Activated CD8-positive, alpha-beta memory T cell treated with anti-CD3 and anti-CD28 coated beads, Interleukin-2, amount 50 U/mL, for 48 hours (primary cell): ENCODE measurements around the gene ERAP2.
"Not testable (repeated sequence)": the region's sequence is repeated elsewhere in the genome, so short reads cannot be mapped to it uniquely, and the experiment has no call there.

Source experiments
- DNase-seq: peaks from one replicate; pipeline ENCODE4 v3.0.0-alpha.2; 2020

Gene ERAP2

GRCh38 chr5:96901384-96901783, 25.1 kb downstream of the ERAP2 start:
- no peak for DNase-seq

DNA sequence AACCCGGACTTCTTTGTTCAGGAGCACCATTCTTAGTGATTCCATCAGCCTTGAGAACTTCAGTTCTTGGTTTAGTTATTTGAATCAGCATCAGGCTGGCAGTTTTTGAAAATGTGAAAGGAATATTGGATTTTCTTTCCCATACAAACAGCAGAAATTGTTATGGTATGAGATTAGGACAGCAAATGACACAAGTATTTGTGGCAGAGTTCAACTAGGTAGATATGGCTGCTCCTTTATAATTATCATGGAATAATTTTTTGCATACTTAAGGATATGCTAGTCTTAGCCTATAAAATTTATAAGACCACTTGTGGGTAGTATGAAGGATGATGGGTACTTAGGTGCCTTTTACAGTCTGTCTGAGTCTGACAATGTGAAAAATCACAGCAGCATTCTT, 25.5 kb downstream of the ERAP2 start:
- DNase-seq = no peak

DNA sequence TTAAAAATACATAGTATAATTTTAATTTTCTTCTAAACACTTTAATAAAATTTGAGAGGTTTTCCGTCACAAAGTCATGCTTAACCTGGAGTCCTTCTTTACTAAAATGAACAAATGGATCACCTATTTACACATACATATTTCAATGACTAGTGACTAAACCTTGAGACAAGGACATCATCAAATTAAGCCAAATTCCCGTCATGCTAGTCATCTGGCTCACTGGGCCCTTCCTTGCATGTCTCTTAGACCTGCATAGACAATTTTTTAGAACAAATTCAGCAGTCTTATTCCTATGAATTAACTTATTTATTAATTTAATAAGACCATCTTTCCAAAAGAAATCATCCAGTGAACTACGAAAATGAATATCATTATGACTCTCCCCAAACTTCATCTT, 26.6 kb downstream of the ERAP2 start:
- no peak for DNase-seq

DNA sequence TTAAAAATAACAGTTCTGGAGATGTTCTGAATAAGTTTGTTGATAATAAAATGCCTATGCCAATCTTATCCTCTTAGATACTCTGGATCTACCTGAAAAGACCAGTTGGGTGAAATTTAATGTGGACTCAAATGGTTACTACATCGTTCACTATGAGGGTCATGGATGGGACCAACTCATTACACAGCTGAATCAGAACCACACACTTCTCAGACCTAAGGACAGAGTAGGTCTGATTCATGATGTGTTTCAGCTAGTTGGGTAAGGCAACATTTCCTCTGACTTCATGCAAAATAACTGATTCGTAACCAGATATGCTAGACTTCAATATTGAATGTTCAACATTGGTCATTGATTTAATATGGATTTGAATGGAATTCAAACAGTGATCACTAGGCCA, 27.0 kb downstream of the ERAP2 start:
- DNase-seq = no peak

- no peak for DNase-seq
Observed at GRCh38 chr5:96904054-96904931, 28.0 kb downstream of the ERAP2 start.

DNA sequence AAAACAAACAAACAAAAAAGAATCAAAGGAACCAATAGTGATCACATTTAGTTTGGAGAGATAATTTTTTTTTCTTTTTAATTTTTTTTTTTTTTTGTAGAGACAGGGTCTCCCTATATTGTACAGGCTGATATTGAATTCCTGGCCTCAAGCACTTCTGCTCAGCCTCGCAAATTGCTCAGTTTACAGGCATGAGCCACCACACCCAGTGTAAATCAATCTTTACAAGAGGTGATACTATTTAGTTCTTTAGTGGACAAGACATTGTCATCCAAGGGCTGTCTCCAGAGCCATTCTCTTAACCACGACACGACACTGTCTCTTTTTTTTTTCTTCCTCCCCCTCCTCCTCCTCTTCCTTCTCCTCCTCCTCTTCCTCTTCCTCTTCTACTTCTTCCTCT, 29.6 kb downstream of the ERAP2 start:
- no peak for DNase-seq

- no peak for DNase-seq
Observed at GRCh38 chr5:96909003-96909402, 32.7 kb downstream of the ERAP2 start.

GRCh38 chr5:96909435-96909834, 33.1 kb downstream of the ERAP2 start:
- no peak for DNase-seq

GRCh38 chr5:96911139-96911538, 34.8 kb downstream of the ERAP2 start:
- no peak for DNase-seq

GRCh38 chr5:96913233-96913632, 36.9 kb downstream of the ERAP2 start:
- no peak for DNase-seq

GRCh38 chr5:96919754-96920197, 43.5 kb downstream of the ERAP2 start:
- DNase-seq = no peak

DNA sequence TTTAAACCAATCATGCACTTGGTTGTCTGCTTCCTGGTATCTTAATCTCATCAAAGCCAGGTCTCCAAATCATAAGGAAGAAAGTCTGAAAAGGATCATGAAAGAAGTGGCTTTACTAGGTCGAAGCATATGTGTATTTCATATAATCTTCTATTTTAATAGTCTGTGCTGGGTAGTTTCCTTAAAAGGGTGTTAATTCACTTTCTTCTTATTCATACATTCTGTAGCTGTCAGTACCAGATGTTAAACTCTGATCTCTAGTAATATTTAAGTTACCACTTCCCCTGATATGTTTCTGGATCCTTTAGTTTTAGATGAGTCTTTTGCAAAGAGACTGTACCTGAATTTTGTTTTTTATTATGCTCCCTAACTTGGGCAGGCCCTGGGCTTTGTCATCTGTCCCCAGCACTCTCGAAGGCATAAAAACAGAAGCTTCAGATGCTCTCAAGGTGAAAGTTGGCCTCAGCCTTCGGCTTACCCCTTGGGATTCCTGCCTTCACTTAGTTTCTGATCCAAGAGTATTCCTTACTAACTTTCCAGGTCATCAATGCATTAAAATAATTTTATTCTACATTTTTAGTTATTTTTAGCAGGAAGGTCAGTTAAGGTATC, 44.5 kb downstream of the ERAP2 start:
- no peak for DNase-seq

DNA sequence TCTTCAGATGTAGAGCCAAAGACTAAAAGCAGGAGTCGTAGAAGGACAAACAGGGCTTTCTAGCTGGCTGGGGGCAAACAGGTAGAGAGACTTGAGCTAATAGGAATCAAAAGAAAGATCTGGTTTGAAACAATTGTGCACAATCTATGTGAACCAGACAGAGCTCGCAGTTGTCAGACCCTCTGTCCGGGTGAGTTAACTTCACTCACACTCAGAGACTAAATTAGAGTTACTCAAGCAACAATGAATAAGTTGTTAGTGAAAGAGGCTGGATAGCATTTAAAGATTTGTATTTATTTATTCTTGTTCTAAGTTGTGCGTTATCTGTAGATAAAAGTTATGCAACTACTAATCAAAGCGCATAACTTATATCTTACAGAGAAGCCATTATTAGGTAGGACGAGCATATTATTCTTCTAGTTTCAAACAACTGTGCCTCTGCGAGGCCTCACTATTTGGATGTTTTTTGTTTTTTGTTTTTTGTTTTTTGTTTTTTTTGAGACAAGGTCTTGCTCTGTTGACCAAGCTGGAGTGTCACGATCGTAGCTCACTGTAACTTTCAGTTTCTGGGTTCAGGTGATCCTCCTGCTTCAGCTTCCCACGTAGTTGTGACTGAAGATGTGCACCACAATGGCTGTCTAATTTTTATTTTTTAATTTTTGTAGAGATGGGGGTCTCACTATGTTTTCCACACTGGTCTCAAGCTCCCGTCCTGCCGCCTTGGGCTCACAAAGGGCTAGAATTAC, 46.4 kb downstream of the ERAP2 start:
- no peak for DNase-seq

DNA sequence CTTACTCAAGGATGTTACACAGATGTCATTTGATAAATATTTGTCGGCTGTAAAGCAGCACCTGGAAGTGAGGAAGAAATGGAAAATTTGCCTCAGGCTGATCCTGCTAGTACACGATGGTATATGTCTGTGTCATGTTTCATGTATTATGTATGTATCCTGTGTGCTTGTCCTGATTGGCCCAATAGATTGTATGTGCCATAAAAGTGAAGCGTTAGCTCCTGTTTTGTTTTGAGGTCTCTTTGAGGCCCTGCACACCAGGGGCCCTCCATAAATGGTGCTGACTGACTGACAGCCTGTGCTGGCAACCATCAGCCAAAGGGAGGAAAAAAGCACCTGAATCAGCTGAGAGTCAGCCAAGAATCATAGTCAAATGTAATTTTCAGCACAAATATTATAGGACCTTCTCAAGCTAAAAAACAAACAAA, 47.7 kb downstream of the ERAP2 start:
- no peak for DNase-seq

GRCh38 chr5:96926276-96926675, 50.0 kb downstream of the ERAP2 start:
- no peak for DNase-seq

DNA sequence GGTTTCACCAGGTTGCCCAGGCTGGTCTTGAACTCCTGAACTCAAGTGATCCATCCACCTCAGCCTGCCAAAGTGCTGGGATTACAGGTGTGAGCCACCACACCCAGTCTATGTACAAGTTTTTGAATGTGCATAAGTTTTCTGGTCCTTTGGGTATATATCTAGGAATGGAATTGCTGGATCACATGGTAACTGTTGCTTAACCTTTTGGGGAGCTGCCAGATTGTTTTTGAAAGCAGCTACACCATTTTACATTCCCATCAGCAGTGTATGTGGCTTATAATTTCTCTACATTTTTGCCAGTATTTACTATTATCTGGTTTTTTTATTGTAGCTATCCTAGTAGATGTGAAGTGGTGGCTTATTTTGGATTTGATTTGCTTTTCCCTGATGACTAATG, 50.7 kb downstream of the ERAP2 start:
- DNase-seq = no peak

- DNase-seq = no peak
Observed at GRCh38 chr5:96928931-96929708, 52.8 kb downstream of the ERAP2 start.

DNA sequence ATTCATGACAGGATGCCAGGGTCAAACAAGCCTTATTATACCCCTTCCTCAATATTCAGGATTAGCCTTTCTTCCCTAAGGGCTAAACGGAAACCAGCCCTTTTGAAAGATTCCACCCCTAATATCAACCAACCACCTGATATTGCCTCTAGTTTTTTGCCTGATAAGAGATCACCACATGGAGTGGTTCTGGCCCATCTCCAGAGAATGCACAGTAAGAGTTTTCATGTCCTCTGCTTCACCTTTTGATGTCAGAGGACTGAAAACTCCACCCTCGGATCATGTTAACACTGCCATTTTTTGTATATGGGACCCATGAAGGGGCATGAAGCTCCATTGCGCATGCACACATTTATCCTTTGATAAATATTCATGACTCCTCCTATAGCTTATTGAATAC, 53.8 kb downstream of the ERAP2 start:
- no peak for DNase-seq

- no peak for DNase-seq
Observed at GRCh38 chr5:96930589-96930988, 54.3 kb downstream of the ERAP2 start.

GRCh38 chr5:96931037-96931436, 54.7 kb downstream of the ERAP2 start:
- not testable (repeated sequence) for DNase-seq

- no peak for DNase-seq
Observed at GRCh38 chr5:96931605-96932004, 55.3 kb downstream of the ERAP2 start.

DNA sequence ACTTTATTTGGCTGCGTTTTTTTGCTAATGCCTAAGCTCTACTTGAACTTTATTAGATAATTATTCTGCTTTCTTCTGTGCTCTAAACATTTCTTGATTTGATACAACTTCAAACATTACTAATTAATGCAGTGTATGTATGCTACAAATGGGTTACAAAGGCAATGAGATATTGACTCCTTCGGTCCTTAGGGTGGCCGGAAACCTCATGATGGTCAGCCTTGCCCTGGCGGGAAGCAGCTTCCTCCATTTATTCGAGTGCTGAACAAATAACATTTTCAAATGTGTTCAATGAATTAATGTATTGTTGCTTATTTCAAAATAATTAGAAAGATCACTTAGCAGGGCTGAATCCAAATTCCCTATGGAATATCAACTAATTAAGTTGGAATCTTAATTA, 55.7 kb downstream of the ERAP2 start:
- no peak for DNase-seq
